Caco-2 (cell line): Measurements from ENCODE around the gene KRTAP10-4. TPM values are rescaled to one million over a fixed set of nuclear protein-coding genes. Genes with fewer than 3 reads are reported as not detected.

ENCODE experiments used
- BruUV-seq: library from RNA; stranded (reverse); fragments of 400-500 nt; replicated peaks from 2 replicates; lab custom pipeline; 2021; lab: Mats Ljungman, UMichigan
- CTCF ChIA-PET: fragments of 300-600 bp; sonication (Branson Sonifier 250); formaldehyde crosslinking; loops from one replicate; lab custom pipeline; 2022; ENCODE audit warnings: antibody characterized with exemption; lab: Charles Lee
- POLR2A ChIA-PET: fragments of 300-600 bp; sonication (Branson Sonifier 250); formaldehyde crosslinking; loops from one replicate; lab custom pipeline; 2022; ENCODE audit warnings: antibody characterized with exemption; lab: Charles Lee
- DNase-seq, 2 experiments: peaks; one replicate each; pipeline versions ENCODE4 v3.0.0 to v3.0.0-alpha.2; 2020 to 2022
- H3K27me3 ChIP-seq: replicated peaks from 2 replicates; pipeline ENCODE4 v1.6.0; 2011; ENCODE audit warnings: low read length; ENCODE audit not compliant: control insufficient read depth, insufficient read depth
- H3K36me3 ChIP-seq: 2 replicates; pipeline ENCODE4 v1.5.1; 2011; ENCODE audit warnings: low read length; ENCODE audit not compliant: control insufficient read depth, insufficient read depth
- H3K4me1 ChIP-seq: fragments of 250-450 bp; sonication (Bioruptor Pico); 2 replicates; pipeline ENCODE4 v1.5.1; 2020; ENCODE audit warnings: mild to moderate bottlenecking
- H3K4me3 ChIP-seq: 2 replicates; pipeline ENCODE4 v1.5.1; 2011; ENCODE audit warnings: low read depth, mild to moderate bottlenecking, control low read depth, low read length
- H3K9me3 ChIP-seq: fragments of 250-450 bp; sonication (Bioruptor Pico); 2 replicates; pipeline ENCODE4 v1.5.1; 2020; ENCODE audit warnings: mild to moderate bottlenecking, moderate library complexity
- H3K27ac Mint-ChIP-seq: one replicate; pipeline ENCODE4 v1.8.0; 2022; ENCODE audit warnings: mixed read lengths; ENCODE audit not compliant: unreplicated experiment
- H3K27me3 Mint-ChIP-seq: one replicate; pipeline ENCODE4 v1.8.0; 2022; ENCODE audit warnings: mixed read lengths; ENCODE audit not compliant: insufficient read depth, unreplicated experiment
- H3K36me3 Mint-ChIP-seq: one replicate; pipeline ENCODE4 v1.8.0; 2022; ENCODE audit warnings: mild to moderate bottlenecking, mixed read lengths; ENCODE audit not compliant: insufficient read depth, unreplicated experiment
- H3K4me1 Mint-ChIP-seq: one replicate; pipeline ENCODE4 v1.8.0; 2022; ENCODE audit warnings: low read depth, mixed read lengths; ENCODE audit not compliant: unreplicated experiment
- H3K4me3 Mint-ChIP-seq: one replicate; pipeline ENCODE4 v1.8.0; 2022; ENCODE audit warnings: mild to moderate bottlenecking, moderate library complexity, mixed read lengths; ENCODE audit not compliant: unreplicated experiment
- H3K9me3 Mint-ChIP-seq: one replicate; pipeline ENCODE4 v1.8.0; 2022; ENCODE audit warnings: mixed read lengths; ENCODE audit not compliant: unreplicated experiment
- intact Hi-C: fragments of 100-400 bp; cut with micrococcal nuclease; formaldehyde crosslinking; loops from one replicate; pipeline ENCODE4 v1.10.0; 2022; ENCODE audit not compliant: unreplicated experiment
- total RNA-seq: library from RNA; stranded (reverse); gene quantifications from 2 replicates; pipeline ENCODE4 v1.2.3, GENCODE V29; 2022
- TF ChIP-seq, protein P1 (sequence below), 2 experiments: fragments of 200-600 bp in 1 of 2; IDR thresholded peaks; 1 replicate in 1 of 2; 2 replicates in 1 of 2; pipeline versions ENCODE4 v1.5.1 to v1.8.0; 2011 to 2022; ENCODE audit warnings: antibody characterized with exemption in 1 of 2, control low read depth in 1 of 2, inconsistent platforms in 1 of 2, low read depth in 1 of 2, low read length in 1 of 2, mild to moderate bottlenecking in 1 of 2, moderate library complexity in 1 of 2; ENCODE audit not compliant: insufficient read depth in 1 of 2, severe bottlenecking in 1 of 2, unreplicated experiment in 1 of 2

KRTAP10-4 gene
- total RNA-seq, 1 experiment from 2014 or later, result not detected

DNA sequence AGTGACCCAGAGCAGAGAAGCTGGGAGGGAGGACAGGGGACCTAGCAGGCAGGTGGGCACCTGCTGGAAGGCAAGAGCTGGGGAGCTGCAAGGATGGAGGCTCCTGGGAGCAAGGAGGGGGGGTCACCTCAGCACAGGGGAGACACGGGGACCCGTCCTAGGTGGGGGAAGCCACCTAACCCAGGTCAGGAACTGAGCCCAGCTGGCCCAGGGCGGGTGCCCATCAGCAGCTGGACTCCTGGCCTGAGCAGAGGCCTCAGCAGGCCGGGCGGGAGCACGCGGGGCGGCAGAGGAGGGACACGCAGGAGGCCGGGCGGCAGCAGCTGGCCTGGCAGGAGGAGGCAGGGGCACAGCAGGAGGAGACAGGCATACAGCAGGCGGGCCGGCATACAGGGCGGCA lies 34.5 kb upstream of the KRTAP10-4 start:
- Mint-ChIP-seq H3K36me3 (no peaks in the 10 kb centered on the region), H3K27me3 (peaks cover 9% of the 10 kb centered on the region), H3K4me1 (no peaks in the 10 kb centered on the region), H3K9me3 (no peaks in the 10 kb centered on the region), H3K4me3 (no peak overlapping the region), H3K27ac (no peak overlapping the region)
- ChIA-PET POLR2A (no interaction called here), CTCF (no interaction called here)
- Histone ChIP-seq H3K27me3 (no peaks in the 10 kb centered on the region), H3K9me3 (no peaks in the 10 kb centered on the region), H3K36me3 (no peaks in the 10 kb centered on the region), H3K4me1 (no peaks in the 10 kb centered on the region), H3K4me3 (no peak overlapping the region)
- TF ChIP-seq, protein P1, sequence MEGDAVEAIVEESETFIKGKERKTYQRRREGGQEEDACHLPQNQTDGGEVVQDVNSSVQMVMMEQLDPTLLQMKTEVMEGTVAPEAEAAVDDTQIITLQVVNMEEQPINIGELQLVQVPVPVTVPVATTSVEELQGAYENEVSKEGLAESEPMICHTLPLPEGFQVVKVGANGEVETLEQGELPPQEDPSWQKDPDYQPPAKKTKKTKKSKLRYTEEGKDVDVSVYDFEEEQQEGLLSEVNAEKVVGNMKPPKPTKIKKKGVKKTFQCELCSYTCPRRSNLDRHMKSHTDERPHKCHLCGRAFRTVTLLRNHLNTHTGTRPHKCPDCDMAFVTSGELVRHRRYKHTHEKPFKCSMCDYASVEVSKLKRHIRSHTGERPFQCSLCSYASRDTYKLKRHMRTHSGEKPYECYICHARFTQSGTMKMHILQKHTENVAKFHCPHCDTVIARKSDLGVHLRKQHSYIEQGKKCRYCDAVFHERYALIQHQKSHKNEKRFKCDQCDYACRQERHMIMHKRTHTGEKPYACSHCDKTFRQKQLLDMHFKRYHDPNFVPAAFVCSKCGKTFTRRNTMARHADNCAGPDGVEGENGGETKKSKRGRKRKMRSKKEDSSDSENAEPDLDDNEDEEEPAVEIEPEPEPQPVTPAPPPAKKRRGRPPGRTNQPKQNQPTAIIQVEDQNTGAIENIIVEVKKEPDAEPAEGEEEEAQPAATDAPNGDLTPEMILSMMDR (IDR thresholded peaks at IDR 0.05; ENCODE audit: insufficient read depth in 1 of 2, low read depth in 1 of 2, low read length in 1 of 2, severe bottlenecking in 1 of 2, unreplicated experiment in 1 of 2), result no peak
- intact Hi-C loops, result no loop called here
- DNase-seq, result no peak
- BruUV-seq, result no TSS peak

DNA sequence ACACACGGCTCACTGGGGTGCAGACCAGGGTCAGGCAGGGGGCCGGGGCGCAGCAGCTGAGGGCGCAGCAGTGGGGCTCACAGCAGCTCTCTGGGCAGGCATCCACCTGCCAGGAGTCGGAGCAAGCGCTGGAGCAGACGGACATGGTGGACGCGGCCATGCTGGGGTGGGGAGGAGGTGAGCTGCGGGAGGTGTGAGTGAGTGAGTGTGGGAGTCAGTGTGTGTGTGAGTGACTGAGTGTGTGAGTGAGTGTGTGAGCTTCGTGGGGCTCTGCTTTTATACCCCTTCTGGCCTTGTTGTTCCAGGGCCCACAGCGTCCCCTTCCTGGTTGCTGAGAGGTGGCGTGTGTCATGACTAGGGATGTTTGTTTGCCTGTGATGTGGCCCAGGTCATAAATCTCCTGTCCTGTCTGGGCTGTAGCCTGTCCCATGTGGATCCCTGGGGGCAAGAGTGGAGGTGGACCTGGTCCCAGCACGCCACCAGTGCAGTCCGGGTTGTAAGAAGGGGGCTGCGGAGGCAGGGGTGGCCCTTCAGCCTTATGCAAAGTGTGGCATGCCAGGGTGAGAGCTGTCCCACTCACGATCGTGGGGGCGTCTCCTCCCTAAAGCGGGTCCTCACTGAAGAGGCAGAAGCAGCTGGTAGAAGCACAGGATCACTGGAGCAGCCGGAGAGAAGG lies 33.4 kb upstream of the KRTAP10-4 start, which contains the start of gene KRTAP10-1:
KRTAP10-1 (minus strand) TSS at position 205 of the 676 bp plus-strand sequence; CDS start at position 160, 45 bp downstream.
- POLR2A ChIA-PET, result no interaction called here
- CTCF ChIA-PET, result interaction anchor here (1.1 kb wide), 1 partner anchor 13 kb away, joined by 3 read pairs; no protein-coding TSS in a partner anchor
- Histone ChIP-seq H3K36me3 (no peaks in the 10 kb centered on the region), H3K4me1 (no peaks in the 10 kb centered on the region), H3K4me3 (no peak within 1 kb of the TSS), H3K9me3 (no peaks in the 10 kb centered on the region), H3K27me3 (no peaks in the 10 kb centered on the region)
- BruUV-seq, result no TSS peak
- Mint-ChIP-seq H3K4me1 (no peaks in the 10 kb centered on the region), H3K4me3 (no peak within 1 kb of the TSS), H3K27me3 (peaks cover 9% of the 10 kb centered on the region), H3K9me3 (no peaks in the 10 kb centered on the region), H3K36me3 (no peaks in the 10 kb centered on the region), H3K27ac (no peak within 1 kb of the TSS)
- intact Hi-C loops, result no loop called here
- no peak for DNase-seq
- TF ChIP-seq, protein P1 (IDR thresholded peaks at IDR 0.05; ENCODE audit: insufficient read depth in 1 of 2, low read depth in 1 of 2, low read length in 1 of 2, severe bottlenecking in 1 of 2, unreplicated experiment in 1 of 2), result no peak

DNA sequence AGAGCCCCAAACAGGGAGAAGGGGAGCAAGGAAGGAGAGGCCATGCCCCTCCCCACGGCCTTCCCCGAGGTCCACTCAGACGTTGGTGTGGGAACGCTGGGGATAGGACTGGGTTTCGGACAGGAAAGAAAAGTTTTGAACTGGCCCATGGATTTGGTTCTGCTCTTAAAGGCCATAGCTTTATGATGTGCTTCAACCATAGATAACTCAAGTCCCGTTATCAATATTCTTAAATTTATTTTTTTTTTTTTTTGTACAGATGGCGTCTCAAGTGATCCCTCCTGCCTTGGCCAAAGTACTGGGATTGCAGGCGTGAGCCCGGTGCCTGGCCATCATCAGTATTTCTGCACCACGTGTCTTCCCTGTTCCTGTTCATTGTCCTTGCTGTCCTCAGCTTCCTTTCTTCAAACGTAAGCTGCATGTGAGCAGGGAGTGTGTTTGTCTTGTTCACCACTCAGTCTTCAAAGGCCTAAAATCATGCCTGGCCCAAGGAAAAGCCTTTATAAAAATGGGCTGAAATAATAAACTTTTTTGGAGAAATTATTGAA lies 32.7 kb upstream of the KRTAP10-4 start:
- no peaks in the 10 kb centered on the region for H3K9me3 Mint-ChIP-seq
- H3K9me3 ChIP-seq, result no peaks in the 10 kb centered on the region
- no peak overlapping the region for H3K27ac Mint-ChIP-seq
- H3K4me1 Mint-ChIP-seq, result no peaks in the 10 kb centered on the region
- TF ChIP-seq, protein P1 (IDR thresholded peaks at IDR 0.05; ENCODE audit: insufficient read depth in 1 of 2, low read depth in 1 of 2, low read length in 1 of 2, severe bottlenecking in 1 of 2, unreplicated experiment in 1 of 2), result no peak
- H3K36me3 Mint-ChIP-seq, result no peaks in the 10 kb centered on the region
- CTCF ChIA-PET, result interaction anchor here (1.1 kb wide), 1 partner anchor 12 kb away, joined by 3 read pairs; no protein-coding TSS in a partner anchor
- DNase-seq, result no peak
- H3K4me3 Mint-ChIP-seq, result no peak overlapping the region
- intact Hi-C loops, result no loop called here
- H3K27me3 ChIP-seq, result no peaks in the 10 kb centered on the region
- POLR2A ChIA-PET, result no interaction called here
- no peaks in the 10 kb centered on the region for H3K4me1 ChIP-seq
- BruUV-seq, result no TSS peak
- H3K27me3 Mint-ChIP-seq, result peaks cover 9% of the 10 kb centered on the region
- H3K4me3 ChIP-seq, result no peak overlapping the region
- H3K36me3 ChIP-seq, result no peaks in the 10 kb centered on the region
